GM19099 (cell line): Measurements from ENCODE around the gene RPTOR.

Experiments used
- POLR2A ChIP-seq: IDR thresholded peaks from 3 replicates; pipeline ENCODE4 v1.6.1; 2011; ENCODE audit warnings: low read depth; ENCODE audit not compliant: insufficient read length; ENCODE audit errors: extremely low read depth

Gene RPTOR

GRCh38 chr17:80780381-80781198 lies 236.0 kb downstream of the RPTOR start:
- TF ChIP-seq POLR2A = peak; percentile 42

GRCh38 chr17:80781211-80781610 lies 236.6 kb downstream of the RPTOR start:
- TF ChIP-seq POLR2A = no peak

GRCh38 chr17:80781807-80782277 lies 237.2 kb downstream of the RPTOR start:
- TF ChIP-seq POLR2A = no peak

- no peak for TF ChIP-seq POLR2A
These were observed 238.1 kb downstream of the RPTOR start for GRCh38 chr17:80782536-80783427.

- no peak for TF ChIP-seq POLR2A
These were observed 238.8 kb downstream of the RPTOR start for GRCh38 chr17:80783486-80783885.

- TF ChIP-seq POLR2A = no peak
These were observed 239.3 kb downstream of the RPTOR start for GRCh38 chr17:80783971-80784370.

- no peak for TF ChIP-seq POLR2A
These were observed 241.0 kb downstream of the RPTOR start for GRCh38 chr17:80785477-80786178.

GRCh38 chr17:80786470-80786869 lies 241.8 kb downstream of the RPTOR start:
- no peak for TF ChIP-seq POLR2A

- TF ChIP-seq POLR2A = no peak
These were observed 242.2 kb downstream of the RPTOR start for GRCh38 chr17:80786887-80787286.

GRCh38 chr17:80787881-80788280 lies 243.2 kb downstream of the RPTOR start:
- TF ChIP-seq POLR2A = no peak

GRCh38 chr17:80789356-80789902 lies 244.8 kb downstream of the RPTOR start:
- TF ChIP-seq POLR2A = no peak

- no peak for TF ChIP-seq POLR2A
These were observed 245.6 kb downstream of the RPTOR start for GRCh38 chr17:80790021-80790765.

- TF ChIP-seq POLR2A = no peak
These were observed 246.5 kb downstream of the RPTOR start for GRCh38 chr17:80790981-80791742.

GRCh38 chr17:80791758-80792284 lies 247.2 kb downstream of the RPTOR start:
- no peak for TF ChIP-seq POLR2A

GRCh38 chr17:80792373-80792781 lies 247.7 kb downstream of the RPTOR start:
- TF ChIP-seq POLR2A = no peak
